ENCODE results near the gene HEXIM1. TPM values are rescaled to one million over a fixed set of nuclear protein-coding genes. Genes with fewer than 3 reads are reported as not detected.
A peak's percentile ranks its signal among the peaks of the same experiment; 100 is the strongest.

The HEXIM1 gene
- total and polyA plus RNA-seq, 2 experiments from 2014 or later = 9.2 to 10.9 TPM

GRCh38 chr17:45161288-45162024 lies 13.2 kb downstream of the HEXIM1 start, which contains the start of gene HEXIM2:
Gene HEXIM2, plus strand, starts transcription at chr17:45161875. Its CDS starts 919 bp downstream, at chr17:45162794.
- DNase-seq (ENCODE audit: low spot score) (peak; percentile 100), ATAC-seq (peak; percentile 87)
- Mint-ChIP-seq H3K4me3 (peak within 1 kb of the TSS; percentile 95), H3K27me3 (ENCODE audit: insufficient read depth, low read depth, poor library complexity) (peaks cover 10% of the 10 kb centered on the region), H3K27ac (peak within 1 kb of the TSS; percentile 98), H3K9me3 (no peaks in the 10 kb centered on the region), H3K36me3 (ENCODE audit: low read depth) (peaks cover 14% of the 10 kb centered on the region), H3K4me1 (peaks cover 26% of the 10 kb centered on the region)
- H4K20me1 ChIP-seq (replicated peaks; ENCODE audit: insufficient read depth) = no peaks in the 10 kb centered on the region
- H3F3A ChIP-seq (replicated peaks; ENCODE audit: low read depth) = peaks cover 9% of the 10 kb centered on the region; the same call in 1 of the 2 replicates
- H3K4me3 ChIP-seq = peak within 1 kb of the TSS; percentile 86
- no peaks in the 10 kb centered on the region for H3K27me3 ChIP-seq (ENCODE audit: insufficient read depth)
- H3K27ac ChIP-seq (ENCODE audit: low read depth) = peak within 1 kb of the TSS; percentile 89
- no peaks in the 10 kb centered on the region for H3K9me2 ChIP-seq (ENCODE audit: insufficient read depth)
- H3K79me2 ChIP-seq (replicated peaks; ENCODE audit: insufficient read depth) = peaks cover 13% of the 10 kb centered on the region
- H3K36me3 ChIP-seq (ENCODE audit: insufficient read depth) = no peaks in the 10 kb centered on the region
- peak; percentile 94 for TF ChIP-seq ETS1 (IDR thresholded peaks at IDR 0.05)
- TF ChIP-seq NANOG (IDR thresholded peaks at IDR 0.05; ENCODE audit: borderline replicate concordance) = no peak
- peak; percentile 80 for TF ChIP-seq POLR2AphosphoS5 (IDR thresholded peaks at IDR 0.05; ENCODE audit: low read depth)
- TF ChIP-seq STAT1 (IDR thresholded peaks at IDR 0.05; ENCODE audit: unreplicated experiment) = no peak
- TF ChIP-seq CREB1 (CRISPR knock-in tag; IDR thresholded peaks at IDR 0.05; ENCODE audit: low read depth) = peak; percentile 87; the same call in 1 of the 2 replicates
- TF ChIP-seq, protein P1, sequence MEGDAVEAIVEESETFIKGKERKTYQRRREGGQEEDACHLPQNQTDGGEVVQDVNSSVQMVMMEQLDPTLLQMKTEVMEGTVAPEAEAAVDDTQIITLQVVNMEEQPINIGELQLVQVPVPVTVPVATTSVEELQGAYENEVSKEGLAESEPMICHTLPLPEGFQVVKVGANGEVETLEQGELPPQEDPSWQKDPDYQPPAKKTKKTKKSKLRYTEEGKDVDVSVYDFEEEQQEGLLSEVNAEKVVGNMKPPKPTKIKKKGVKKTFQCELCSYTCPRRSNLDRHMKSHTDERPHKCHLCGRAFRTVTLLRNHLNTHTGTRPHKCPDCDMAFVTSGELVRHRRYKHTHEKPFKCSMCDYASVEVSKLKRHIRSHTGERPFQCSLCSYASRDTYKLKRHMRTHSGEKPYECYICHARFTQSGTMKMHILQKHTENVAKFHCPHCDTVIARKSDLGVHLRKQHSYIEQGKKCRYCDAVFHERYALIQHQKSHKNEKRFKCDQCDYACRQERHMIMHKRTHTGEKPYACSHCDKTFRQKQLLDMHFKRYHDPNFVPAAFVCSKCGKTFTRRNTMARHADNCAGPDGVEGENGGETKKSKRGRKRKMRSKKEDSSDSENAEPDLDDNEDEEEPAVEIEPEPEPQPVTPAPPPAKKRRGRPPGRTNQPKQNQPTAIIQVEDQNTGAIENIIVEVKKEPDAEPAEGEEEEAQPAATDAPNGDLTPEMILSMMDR (conservative IDR thresholded peaks at IDR 0.05; ENCODE audit: low read depth in 2 of 2) = no peak
- no peak for TF ChIP-seq REST (IDR thresholded peaks at IDR 0.05; ENCODE audit: unreplicated experiment)
- H2AFZ ChIP-seq = no peak within 1 kb of the TSS
- H3K4me2 ChIP-seq = peak within 1 kb of the TSS; percentile 95
- H3K4me1 ChIP-seq (ENCODE audit: insufficient read depth) = peaks cover 7% of the 10 kb centered on the region
